ENCODE results near the gene ERO1B.
A peak's percentile ranks its signal among the peaks of the same experiment; 100 is the strongest.

Gene ERO1B

DNA sequence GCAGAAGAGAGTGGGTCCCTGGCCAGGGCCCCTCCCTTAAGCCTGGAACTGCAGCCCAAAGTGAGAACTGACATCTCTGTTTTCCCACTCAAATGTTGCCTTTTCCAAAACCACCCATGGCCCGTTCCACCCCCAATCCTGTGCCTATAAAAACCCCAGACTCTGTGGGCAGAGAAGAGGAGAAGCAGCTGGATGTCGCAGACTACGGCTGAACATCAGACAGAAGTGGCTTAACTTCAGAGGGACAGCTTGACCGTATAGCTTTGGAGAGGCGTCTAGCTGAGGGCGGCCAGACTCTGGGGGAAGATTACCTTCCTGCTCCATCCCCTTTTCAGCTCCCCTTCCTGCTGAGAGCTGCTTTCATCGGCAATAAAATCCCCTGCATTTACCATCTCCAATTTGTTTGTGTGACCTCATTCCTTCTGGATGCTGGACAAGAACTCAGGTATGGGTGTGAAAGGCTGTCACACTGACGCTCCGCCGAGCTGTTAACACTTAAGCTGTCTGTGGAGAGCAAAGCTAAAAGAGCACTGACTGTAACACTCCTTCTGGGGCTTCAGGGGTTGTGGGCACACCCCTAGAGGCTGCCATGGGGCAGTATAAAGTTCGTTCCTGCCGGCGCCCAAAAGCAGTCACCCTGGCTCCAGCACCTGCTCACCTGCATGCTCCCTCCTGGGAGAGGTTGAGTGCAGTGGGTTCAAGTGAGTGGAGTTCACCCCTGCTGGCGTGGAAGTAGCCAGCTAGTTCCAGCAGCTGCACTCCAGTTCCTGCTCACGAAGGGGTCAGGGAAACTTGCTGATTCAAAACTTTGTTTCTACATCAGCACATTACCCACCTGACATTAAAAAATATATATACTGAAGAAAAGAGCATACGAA, 19.6 kb upstream of the ERO1B start:
- no peak for DNase-seq (ENCODE audit: low read depth)

DNA sequence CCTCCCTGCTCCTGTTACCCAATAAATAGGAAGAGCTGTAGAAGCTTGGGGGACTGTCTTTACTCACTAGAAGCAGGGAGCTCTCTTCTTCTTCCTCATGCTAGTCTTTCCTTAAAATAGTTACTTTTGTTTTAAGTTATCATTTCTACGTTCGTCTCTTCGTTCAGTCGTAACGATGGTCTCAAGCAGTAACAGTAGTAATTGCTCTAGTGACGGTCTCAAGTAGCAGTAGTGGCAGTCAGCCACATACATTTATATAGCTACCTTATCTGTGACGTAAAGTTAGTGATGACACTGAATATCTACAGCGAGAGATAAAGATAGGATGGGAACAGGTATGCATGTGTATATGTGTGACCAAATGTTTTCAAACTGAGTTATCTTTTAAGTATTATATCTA, 15.4 kb upstream of the ERO1B start:
- DNase-seq (ENCODE audit: low read depth), result no peak

DNA sequence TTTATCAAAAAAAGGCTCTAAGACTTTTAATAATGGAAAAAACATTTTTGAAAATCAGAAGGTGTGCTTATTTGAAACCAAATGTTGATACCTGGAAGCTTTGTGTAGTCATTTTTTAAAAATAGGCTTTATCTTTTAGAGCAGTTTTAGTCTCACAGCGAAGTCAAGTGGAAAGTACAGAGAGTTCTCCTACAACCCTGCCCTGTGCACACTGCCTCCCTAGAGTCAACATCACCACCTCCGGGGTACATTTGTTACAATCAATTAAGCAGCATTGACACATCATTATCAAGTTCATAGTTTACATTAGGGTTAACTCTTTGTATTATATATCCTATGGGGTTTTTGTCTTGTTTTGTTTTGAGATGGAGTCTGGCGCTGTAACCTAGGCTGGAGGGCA, 10.7 kb upstream of the ERO1B start:
- no peak for DNase-seq (ENCODE audit: low read depth)

GRCh38 chr1:236289492-236290131, 7.9 kb upstream of the ERO1B start:
- no peak for DNase-seq (ENCODE audit: low read depth)

DNA sequence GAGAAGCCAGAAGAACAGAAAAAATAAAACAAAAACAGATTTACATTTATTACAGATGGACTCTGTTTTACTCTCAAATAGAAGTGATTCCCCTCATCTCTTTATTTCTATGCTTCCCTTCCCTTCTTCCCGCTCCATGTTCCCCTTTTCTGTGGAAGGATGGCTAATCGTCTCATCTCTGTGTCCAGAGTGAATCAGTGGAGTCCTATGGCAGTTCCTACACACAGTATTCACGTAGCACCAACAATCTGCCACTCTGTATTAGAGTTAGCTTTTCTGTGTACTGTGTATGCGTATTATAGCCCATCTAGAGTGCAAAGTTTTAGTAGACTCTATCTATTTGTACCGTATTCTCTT, 6.8 kb upstream of the ERO1B start:
- DNase-seq (ENCODE audit: low read depth), result no peak

DNA sequence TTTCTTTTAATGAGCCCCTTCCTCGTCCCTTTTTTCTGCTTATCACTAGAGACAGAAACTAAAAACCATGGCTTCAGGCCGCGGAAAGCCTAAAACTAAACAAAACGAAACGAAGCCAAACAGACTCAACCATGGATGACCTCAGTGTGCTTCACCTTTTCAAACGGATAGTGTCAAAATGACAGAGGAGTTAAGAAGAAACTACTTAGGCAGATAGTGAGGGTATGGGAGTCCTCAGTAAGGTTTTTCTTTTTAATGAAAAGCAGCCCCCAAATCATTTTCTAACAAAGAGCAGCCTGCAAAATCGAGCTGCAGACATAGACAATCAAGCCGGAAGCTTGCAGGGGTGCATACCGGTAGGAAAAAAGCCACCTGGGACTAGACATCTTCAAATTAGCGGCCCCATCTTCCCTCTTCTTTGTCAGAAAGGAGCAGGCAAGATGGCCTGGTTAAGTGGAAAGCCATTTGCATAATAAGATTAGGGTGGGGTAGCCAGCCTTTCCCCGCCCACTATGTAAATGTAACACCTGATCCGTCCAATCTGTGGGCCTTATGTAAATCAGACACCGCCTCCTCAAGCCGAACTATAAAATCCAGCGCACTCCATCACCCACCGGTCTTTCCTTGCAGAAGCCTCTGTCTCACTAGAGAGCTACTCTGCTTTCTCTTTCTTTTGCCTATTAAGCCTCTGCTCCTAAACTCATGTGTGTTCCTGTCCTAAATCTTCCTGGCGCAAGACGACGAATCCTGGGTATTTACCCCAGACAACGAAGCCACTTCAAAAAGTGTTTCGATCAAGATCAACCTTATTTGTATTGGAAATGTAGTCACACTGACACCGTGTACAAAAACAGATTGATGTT, 6.2 kb upstream of the ERO1B start:
- no peak for DNase-seq (ENCODE audit: low read depth)

DNA sequence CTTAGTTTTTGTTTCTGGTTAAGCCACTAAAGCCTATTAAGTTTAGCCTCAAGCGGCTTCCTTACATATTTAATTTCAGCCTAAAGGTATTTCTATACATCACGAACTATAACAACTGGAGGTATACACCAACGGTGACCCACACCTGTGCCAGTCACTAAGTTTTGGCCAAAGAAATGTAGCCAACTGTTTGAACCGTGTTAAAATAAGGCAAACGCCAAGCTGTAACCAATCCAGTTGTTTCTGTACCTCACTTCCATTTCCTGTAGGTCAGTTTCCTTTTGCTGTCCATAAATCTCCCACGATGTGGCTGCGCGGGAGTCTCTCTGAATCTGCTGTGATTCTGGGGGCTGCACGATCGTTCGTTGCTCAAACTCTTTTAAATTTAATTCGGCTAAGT, 5.6 kb upstream of the ERO1B start:
- DNase-seq (ENCODE audit: low read depth), result no peak

- no peak for DNase-seq (ENCODE audit: low read depth)
Observed at GRCh38 chr1:236284291-236284721, 2.5 kb upstream of the ERO1B start.

- DNase-seq (ENCODE audit: low read depth), result no peak
Observed at GRCh38 chr1:236282719-236283118, 961 bp upstream of the ERO1B start.

DNA sequence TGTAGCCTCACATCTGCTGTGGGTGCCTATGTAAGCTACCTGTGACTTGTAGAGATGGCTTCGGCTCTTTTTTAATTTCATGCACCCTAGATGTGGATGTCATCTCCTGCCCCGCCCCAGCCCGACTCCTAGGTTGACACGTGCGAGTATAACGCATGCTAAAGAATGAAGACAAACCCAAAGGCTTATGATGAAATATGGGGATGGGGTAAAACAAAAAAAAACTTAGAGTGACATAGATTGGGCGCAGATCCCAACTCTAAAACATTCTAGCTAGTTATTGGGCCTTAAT, 613 bp upstream of the ERO1B start:
- DNase-seq (ENCODE audit: low read depth), result peak; percentile 19

DNA sequence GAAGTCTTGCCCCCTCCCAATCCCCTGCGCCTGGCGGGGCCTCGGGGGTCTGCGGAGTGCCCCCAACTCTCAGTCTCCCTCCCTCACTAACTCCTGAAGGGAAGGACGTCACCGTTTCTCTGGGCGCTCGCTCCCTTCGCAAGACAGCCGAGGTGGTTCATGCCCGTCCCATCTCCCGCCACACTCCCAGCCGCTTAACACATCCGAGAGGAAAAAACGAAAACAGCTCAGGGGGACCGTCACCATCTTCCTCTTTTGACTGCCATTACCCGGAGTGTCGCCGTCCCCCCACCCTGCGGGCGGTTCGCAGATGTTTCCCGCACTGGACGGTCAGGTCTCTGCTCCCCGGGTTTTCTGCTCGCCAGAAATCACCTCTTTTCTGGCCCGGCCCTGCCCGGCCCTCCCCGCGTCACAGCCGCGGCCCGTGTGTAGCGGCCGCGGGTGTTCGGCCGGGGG, 532 bp downstream of the ERO1B start:
- DNase-seq (ENCODE audit: low read depth), result peak; percentile 14

DNA sequence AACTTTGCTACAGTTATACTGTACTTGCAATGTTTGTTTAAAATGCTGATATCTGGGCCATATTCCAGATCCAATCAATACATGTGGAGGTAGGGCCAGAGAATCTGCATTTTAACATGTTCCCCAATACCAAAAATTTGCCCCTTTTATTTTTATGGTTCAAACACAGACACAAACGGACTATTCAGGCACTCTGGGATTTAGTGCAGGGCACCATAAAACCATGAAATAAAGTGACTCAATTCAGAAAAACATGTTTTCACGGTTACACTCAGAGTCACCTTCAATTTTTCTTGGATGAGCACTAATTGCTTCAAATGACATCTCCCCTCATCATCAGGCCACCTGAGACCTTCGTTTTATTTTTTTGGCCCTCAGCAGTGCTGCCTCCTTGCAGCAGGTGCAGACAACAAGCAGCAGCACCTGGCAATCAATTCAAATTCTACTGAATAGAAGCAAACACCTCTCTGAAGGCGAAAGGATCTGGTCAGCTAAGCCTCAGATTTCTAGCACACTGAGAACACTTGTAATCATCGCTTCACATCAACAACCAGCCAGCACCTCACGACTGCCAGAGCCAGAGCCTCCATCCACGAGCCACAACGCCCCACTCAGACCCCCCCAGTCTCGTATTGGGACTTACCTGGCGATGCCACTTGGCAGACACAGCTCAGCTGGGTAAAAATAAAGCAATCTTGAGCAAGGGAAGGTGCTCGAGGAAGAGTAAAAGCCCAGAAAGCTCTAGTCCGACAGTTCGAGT, 1.1 kb downstream of the ERO1B start:
- DNase-seq (ENCODE audit: low read depth), result peak; percentile 25

DNA sequence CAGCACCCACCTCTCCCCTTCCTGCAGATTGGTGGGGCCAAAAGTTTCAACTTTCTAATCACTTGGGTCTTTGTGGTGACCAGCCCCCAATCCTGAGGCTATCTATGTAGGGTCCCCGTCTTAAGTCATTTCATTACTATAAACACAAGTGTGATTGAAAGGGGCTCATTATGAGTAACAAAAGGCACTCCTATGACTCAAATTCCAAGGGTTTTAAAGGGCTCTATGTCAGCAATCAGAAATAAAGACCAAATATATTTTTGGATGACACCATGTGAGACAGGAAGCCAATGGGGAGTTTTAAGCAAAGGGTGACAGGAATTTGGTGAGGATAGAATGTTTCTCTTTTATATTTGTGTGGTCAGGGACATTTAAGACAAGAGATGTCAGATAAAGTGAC, 6.2 kb downstream of the ERO1B start:
- DNase-seq (ENCODE audit: low read depth), result no peak

DNA sequence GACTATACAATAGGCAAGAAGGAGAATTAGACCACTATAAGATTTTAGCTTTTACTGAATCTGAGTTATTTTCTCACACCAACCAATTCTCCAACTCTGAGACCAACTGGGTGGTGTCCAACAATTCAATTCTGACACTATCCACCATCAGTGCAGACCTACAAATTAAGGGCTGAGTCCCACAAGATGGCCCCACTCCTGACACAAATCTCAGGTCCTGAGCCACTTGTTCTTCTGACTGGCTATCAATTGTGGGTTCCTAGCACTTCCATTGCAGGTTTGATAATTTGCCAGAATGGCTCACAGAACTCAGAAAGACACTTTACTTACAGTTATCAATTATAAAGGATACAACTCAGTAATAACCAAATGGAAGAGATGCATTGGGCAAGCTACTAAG, 6.7 kb downstream of the ERO1B start:
- no peak for DNase-seq (ENCODE audit: low read depth)

DNA sequence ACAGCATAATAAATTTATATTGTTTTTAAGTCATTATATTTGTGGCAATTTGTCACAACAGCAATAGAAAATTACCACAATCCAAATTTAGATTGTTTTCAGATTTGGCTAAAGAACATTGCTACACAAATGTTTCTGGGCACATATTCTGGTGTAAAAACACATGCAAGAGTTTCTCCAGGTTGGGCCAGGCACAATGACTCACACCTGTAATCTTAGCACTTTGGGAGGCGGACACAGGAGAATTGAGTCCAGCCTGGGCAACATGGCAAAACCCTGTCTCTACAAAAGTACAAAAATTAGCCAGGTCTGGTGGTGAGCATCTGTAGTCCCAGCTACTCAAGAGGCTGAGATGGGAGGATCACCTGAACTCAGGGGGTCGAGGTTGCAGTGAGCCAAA, 8.4 kb downstream of the ERO1B start:
- DNase-seq (ENCODE audit: low read depth), result no peak

- DNase-seq (ENCODE audit: low read depth), result no peak
Observed at GRCh38 chr1:236269439-236269838, 12.3 kb downstream of the ERO1B start.

DNA sequence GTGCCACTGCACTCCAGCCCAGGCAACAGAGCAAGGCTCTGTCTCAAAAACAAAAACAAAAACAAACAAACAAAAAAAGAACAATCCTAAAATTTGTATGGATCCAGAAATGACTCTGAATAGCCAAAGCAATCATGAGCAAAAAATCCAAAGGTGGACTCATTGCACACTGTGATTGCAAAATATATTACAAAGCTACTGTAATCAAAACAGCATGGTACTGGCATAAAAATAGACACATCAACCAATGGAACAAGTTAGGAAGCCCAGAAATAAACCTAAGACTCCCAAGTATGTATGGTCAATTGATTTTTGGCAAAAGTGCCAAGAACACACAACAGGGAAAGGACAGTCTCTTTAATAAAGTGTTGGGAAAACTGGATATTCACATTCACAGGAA, 19.9 kb downstream of the ERO1B start:
- no peak for DNase-seq (ENCODE audit: low read depth)

DNA sequence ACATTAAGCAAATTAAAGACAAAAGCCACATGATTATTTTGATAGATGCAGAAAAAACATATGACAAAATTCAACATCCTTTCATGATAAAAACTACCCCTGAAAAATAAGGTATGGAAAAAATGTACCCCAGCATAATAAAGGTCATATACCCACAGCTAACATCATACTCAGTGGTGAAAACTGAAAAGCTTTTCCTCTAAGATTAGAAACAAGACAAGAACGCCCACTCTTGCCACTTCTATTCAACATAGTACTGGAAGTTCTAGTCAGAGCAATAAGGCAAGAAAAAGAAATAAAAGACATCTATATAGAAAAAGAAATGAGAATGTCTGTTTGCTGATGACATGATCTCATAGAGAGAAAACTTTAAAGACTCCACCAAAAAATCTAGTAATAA, 20.7 kb downstream of the ERO1B start:
- no peak for DNase-seq (ENCODE audit: low read depth)

GRCh38 chr1:236259043-236259442, 22.7 kb downstream of the ERO1B start:
- DNase-seq (ENCODE audit: low read depth), result no peak

DNA sequence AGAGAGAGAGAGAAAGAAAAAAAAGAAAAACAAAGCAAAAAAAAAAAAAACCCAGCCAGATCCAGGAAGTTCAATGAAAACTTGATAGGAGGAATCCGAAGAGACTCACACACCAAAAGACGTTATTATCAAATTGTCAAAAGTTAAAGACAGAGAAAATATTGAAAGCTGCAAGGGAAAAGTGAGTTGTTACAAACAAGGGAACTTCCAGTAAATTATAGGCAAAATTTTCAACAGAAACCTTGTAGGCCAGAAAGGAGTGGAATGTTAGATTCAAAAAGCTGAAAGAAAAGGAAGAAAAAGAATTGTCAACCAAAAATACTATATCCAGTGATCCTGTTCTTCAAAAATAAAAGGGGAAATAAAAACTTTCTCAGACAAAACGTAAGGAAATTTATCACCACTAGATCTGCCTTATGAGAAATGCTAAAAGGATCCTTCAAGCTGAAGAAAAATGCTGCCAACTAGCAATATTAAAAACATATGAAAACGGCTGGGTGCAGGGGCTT, 23.6 kb downstream of the ERO1B start:
- DNase-seq (ENCODE audit: low read depth), result no peak

GRCh38 chr1:236257216-236257615, 24.5 kb downstream of the ERO1B start:
- no peak for DNase-seq (ENCODE audit: low read depth)
